RPMI7951 (cell line): ENCODE results near the gene RASEF. TPM values are rescaled to one million over a fixed set of nuclear protein-coding genes. Genes with fewer than 3 reads are reported as not detected.

Experiments
- DNase-seq: peaks from one replicate; pipeline ENCODE4 v3.0.0-alpha.2; 2012; ENCODE audit warnings: low read depth
- total RNA-seq: library from RNA; depleted of rRNA; stranded (reverse); fragments of >200 nt; shearing (Covaris generic); gene quantifications from 2 replicates; pipeline ENCODE4 v1.2.3, GENCODE V29; 2014

The RASEF gene
- total RNA-seq, 1 experiment from 2014 or later, result 1.3 TPM

DNA sequence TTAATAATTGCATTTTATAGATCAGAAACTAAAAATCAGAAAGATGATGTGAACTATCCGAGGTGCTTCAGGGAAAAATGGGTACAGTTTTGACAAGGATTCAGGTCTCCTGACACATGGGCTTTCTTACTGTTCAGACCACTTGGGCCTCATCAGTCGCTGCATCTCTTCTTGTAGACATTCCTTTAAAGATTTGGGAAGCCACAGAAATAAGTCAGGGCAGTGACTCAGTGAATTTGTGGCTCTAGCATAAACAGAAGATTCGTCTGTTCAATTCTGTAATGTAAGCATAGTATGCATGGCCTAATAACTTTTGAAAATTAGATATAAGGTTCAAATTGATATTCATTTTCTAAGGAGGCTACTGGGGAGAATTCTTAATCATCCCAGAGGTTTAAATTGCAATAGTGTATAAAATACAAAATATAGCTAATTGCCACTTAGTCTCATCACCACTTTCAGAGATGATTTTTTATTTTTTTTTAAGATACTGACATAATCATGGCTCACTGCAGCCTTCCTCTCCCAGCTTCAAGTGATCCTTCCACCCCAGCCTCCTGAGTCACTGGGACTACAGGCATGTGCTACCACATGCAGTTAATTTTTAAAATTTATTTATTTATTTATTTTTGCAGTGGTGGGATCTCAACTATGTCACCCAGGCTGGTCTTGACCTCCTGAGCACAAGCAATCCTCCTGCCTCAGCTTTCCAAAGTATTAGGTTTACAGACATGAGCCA, 48.9 kb downstream of the RASEF start:
- peak; percentile 46 for DNase-seq

DNA sequence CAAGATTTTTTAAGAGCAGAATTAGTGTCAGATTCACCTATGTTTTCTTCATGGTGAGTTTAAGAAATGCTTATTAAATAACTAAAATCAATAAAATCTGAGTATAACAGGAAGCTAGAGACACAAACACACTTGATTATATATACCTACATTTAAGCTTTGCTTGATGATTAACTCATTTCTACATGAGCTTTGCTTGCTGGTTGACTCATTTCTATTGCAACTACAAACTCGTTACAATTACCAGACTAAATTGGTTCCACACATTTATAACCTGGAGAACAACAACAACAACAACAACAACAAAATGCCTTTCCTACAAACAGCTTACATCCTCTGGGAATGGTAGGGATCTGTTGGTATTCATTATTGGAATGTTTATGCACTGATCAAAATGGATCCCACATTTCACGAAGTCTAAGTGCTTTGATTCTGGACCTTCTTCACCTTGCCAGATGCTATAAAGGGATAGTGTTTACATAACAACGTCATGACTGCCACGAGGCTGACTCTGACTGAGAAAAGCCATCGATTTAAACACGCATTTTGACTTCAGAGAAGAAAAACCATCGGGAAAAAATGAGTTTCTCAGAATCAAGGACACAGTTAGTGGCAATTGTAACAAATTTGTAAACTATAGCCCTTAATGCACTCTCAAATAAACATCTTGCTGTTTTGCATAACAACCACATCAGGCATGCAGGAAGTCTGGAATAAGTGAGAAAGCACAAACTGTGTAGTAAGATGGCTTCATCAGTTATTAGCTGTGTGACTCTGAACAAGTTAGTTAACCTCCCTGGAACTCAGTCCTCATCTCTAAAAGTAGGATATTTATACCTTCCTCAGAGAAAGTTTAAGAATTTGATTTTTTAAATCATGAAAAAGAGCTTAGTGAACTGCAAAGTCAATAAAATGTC, 49.8 kb downstream of the RASEF start:
- no peak for DNase-seq

DNA sequence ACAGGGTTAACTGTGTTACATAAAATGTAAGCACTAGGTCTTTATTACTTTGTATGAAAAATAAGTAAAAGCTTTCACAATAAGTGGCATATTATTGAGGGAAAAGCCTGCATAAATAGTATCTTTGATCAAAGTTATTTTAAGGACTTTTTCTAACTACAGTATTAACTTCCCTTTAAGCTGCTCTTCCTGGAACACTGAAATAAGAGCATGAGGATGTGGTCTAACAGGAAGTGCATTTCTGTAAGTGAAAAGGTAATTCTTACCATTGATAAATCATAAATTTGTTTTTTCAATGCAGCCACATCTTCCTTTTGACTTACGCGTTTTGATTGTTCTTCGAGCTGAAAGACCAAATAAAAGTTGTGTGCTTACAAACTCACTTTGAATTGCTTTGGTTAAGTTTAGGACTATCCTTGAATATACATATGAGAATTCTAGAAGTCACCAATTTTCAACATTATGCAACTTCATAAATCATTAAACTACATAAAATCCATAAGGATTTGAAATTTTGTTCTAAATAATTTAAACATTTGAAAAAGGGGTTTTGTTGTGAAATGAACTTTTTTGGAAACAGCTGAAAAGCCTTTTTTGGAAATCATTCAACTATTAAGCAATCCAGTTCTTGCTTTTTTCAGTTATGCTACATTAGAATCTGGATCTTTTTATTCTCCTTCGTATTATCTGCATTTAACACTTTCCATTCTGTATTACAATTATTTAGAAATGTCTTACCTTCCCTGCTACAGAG, 50.6 kb downstream of the RASEF start:
- no peak for DNase-seq

DNA sequence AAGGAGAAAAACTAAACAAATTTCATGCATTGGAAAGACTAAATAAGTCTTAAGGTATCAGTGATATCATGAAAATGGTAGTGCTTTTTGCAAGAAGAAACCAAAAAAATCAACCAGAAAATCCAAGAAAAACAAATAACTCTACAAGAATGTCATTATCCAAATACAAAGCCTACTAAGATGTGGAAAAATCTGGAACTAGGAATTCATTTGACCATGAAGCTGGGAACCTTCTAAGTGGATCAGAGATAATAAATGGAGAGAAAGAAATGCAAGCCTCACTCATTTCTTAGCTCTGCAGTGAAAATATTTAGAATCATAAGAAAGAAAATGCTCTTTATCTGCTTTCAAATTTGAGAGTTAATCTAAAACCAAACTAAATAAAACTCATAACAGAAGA, 51.3 kb downstream of the RASEF start:
- no peak for DNase-seq

DNA sequence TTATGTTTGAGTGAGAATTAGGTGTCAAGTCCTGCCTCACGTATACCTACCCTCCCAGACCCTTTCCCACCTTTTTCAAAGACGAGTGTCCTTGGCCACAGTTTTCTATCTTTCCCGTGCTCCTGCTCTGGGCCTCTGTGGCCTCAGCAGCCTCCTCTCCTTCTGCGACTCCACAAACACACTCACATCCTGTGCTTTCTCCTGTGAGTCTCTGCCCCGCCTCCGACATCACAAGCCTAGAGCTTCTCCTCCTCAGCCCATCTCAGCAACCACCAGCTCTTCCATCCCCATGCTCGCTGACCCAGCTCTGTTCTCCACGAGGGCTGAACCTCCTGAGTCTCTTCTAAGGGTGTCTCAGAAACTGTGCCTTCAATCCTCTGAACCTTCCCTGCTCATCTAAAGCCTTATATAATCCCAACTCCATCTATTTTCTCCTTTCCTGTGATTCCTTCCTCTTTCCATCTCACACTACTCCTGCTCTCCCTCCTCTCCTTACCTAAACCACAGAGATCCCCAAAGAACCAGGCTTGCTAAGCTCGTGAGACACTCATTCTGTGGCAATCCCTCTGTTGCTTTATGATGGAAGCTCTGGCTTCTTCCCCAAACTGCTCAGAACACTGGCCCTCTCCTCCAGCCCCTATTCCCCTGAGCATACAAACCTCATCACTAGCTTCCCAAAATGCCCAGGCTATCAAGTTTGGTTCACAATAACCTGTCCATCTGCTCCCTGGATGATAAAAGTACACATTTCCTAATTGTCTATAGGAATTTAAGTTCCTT, 55.2 kb downstream of the RASEF start:
- DNase-seq, result no peak

DNA sequence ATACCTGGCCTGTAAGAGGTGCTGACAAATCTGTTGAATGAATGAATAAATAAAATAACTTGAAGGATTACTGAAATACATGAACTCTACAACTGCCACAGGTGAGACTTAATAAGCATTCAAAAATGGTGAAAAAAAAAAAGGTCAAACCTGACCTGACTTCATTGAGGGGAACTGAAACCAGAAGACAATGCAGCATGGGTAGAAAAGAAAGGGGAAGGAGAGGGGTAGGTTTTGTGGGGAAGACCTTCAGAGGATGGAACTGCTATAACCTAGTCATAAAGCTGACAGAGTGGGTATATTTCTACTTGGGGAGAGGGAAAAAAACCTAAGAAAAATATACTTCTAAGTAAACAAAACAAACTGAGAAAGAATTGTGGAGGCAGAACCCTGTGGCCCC, 56.6 kb downstream of the RASEF start:
- DNase-seq, result no peak

DNA sequence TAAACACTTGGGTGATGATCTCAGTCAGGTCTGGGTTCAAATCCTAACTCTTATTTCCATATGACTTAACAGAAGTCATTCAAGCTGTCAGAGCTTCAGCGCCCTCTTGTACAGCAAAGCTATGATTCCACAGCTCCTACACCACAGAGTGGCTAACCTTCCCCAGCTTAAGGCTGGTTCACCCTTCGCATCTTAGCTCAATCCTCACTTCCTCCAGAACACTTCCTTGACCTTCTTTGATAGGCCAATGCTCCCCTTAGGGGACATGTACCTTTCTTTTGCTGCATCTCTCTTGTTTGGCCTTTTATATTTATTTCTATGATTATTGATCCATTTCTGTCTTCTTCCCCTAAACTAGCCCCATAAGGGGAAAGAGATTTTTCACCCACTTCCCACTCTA, 57.0 kb downstream of the RASEF start:
- DNase-seq, result no peak

DNA sequence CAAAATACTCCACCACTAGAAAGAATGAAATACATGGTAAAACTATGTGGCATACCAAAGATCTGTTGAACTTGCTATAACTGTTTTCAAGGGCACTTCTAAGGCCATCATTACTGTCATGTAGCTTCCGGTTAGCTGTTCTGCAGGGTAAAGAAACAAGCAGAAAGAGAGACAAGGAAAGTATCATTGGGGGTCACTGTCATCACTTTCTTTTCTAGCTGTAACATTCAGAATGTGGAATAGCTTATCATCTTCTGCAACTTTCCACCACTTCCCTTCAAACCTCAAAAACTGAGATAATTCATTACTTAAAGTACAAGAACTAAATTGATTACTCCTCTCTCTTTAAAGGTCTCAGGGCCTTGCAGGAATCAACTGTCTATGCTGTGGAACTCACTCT, 57.6 kb downstream of the RASEF start:
- DNase-seq, result no peak

DNA sequence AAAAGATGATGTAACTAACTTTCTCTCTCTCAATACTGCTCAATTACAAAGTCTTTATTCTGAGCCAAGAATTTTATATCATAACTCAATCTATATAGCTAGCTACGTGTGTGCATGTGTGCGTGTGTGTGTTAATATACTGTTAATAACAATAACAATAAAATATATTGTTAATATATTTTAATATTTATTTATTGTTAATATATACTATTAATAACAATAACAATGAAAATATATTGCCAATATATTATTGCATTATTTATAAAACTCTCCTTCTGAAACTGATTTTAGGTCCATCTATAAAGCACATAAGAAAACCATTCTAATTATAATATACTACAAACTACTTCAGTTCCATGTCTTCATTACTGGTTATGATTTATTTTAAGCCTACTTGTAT, 60.6 kb downstream of the RASEF start:
- no peak for DNase-seq

DNA sequence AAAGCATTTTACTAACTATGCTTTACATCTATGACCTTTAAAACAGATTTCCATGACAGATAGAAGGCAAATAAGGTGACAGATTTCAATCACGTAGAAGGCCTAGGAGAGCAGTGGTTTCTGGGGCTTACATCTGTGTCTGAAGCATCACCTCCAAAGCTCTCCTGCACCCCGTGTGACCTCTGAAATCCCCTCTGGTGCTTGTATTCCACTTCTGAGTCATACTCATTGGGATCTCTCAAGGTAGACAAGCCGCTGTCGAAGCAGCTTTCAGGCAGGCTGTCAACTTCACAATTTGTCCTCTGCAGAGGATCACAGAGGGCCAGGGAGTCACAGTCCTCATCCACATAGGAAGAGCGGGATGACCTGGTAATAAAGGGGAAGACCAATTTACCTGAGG, 62.2 kb downstream of the RASEF start:
- DNase-seq, result no peak

DNA sequence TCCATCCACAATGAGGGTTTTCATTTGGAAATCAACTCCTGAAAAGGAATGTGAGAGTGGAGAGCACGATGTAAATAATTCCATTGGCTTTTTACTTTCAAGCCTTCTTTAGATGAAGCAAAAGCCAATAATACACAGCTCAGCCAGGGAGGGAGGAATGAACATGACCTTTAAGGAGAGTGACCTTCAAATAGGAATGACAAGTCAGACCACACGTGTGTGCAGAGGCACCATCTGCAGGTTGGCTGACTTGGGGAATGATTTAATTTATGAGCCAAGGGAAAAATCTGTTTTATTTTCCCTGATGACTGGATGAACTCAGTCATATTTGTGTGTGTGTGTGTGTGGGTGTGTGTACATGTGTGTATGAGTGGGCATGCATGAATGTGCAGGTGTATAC, 64.5 kb downstream of the RASEF start:
- no peak for DNase-seq

DNA sequence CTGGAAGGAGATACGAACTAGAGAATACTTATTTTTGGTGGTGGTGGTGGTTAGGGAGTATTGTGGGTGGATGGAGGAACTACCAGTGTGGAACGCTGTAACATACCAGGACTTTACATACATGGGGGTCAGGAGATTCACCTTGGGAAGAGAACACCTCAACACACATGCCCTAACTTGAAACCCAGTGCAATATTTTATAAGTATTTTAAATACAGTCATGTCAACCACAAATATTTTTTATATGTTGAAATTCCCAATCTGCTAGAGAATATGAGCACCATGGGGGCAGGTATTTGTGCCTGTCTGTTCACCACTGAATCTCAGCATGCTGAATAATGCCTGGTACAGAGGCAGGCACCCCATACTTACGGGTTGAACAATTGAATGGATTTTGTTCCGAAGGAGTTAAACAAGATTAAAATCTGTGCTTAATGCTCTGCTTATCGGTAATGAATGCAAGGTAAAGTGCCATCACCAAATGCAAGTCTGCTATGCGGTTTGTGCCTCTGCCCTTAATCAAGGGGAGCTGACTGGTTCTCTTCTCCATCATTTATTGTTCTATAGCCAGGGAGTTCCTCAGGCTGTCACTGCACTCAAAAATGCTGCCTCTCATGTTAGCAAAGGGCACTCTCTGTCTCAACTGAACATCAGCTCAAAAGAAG, 65.3 kb downstream of the RASEF start:
- DNase-seq, result no peak

DNA sequence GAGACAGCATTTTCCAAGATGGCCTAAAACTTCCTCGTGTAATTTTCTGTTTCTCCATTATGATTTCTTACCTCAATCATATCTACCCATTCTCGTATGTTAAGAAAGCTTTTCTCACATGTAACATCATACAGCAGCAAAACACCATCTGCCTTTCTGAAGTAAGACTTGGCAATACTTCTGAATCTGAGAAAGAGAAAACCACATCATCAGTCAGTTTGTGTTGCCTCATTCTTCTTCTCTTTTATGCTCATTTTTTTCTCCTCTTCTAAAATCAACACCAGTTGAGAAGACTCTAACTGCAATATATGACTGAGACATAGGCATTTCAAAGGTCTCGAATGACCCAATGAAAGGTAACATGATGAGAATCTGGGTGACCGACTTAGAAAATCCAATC, 66.0 kb downstream of the RASEF start:
- no peak for DNase-seq

DNA sequence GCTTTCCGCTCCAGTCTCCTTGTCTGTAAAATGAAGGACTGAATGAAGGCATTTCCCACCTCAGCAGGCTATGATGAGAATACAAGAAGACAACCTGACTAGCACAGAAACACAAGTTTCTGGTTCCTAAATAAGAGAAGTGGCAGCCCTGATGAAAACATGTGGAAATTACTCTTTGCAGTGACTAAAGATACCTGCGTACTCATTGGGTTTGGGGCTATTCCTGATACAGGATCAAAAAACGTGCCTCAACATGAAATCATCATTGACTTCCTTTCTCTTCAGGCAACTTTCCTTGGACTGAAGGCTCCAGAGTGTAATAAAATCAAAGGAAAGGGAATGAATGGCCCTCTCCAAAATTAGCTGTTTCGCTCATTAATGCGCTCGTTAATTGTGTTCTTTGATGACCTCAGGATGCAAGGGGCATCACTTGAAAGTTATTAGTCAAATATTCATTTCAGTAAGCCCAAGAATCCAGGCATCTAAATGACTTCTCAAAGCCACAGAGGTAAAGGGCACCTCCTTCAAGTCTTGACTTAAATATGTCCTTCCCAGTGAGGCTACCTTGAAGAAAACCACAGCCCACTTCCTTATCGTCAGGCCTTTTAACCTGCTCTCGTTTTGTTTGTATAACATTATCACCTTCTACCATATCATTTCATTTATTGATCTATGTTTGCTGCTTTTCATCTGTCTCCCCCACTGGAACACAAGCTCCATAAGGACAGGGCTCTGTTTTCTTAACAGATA, 68.9 kb downstream of the RASEF start:
- no peak for DNase-seq

DNA sequence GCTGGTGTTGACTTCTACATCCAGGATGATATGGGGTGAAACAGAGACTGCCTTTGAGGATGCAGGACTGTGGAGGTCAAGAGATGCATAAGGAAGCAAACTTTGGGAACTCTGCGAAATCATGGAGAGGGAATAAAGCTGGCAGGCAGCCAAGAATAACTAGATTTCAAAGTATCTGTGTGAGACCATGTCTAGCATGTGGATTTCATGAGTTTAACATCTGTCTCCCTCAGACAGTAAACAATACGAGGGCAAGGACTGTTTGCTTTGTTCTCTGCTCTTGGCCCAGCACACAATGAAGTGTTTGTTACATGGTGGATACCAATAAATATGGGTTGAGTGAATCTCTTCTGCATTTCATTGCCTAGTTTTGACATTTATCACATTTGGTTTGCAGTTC, 71.3 kb downstream of the RASEF start:
- peak; percentile 20 for DNase-seq

DNA sequence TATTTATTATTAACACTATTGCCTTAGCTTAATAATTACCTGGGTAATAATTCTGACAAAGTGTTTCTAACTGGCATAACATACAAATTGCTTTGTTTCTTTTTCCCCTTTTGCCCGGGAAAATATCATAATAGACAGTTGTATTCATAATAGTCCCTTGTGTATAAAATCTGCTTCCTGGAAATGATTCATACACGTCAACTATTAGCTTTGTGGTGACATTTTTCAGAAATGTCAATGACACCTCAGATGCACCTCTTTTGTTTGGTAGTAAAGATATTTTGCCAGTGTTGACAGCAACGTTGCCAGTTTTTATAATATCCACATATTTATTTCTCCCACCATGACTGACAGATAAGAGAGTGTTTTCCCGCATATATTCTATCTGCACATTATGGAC, 73.0 kb downstream of the RASEF start:
- DNase-seq, result no peak

DNA sequence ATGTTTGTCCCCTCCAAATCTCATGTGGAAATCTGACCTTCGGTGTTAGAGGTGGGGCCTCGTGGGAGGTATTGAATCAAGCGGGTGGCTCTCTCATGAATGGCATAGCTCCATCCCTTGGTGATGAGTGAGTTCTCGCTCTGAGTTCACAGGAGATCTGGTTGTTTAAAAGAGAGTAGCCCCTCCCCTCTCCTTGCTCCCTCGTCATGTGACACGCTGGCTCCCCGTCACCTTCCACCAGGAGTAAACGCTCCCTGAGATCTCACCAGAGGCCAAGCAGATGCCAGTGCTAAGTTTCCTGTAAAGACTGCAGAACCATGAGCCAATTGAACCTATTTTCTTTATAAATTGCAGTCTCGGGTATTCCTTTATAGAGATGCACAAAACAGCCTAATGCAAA, 74.5 kb downstream of the RASEF start:
- DNase-seq, result no peak

DNA sequence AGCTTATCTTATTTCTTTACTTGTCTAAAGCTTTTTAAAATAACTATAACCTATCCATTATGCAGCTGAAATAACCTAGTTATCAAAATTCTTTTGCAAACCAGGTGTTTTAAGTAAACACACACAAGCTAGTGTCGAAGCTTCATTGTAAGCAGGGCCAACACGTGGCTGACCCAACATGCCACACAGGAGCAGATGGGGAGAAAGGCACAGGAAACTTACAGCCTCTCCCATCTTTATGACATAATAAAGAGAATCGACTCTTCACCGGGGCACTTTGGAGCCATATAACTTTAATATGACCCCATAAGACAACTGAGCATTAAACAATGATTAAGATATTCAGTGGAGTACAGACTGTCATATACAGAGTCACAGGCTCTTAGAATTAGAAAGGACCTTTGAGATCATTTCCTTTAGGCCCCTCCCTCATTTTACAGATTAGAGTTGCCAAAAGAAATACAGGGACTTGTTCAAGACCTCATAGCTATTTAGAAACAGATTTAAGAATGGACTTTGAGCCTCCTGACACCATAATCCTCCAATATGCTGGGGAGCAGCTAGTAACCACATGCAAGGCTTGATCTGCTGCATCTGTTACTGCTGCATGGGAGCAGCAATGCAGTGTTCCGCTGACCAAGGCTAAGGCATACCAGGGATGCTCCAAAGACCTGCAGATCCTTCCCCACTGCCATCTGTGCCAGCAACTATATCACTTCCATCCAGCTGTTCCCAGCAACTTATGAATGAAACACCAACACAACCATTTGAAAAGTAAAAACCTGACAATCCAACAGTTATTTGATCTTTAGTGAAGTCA, 75.4 kb downstream of the RASEF start:
- DNase-seq, result no peak

DNA sequence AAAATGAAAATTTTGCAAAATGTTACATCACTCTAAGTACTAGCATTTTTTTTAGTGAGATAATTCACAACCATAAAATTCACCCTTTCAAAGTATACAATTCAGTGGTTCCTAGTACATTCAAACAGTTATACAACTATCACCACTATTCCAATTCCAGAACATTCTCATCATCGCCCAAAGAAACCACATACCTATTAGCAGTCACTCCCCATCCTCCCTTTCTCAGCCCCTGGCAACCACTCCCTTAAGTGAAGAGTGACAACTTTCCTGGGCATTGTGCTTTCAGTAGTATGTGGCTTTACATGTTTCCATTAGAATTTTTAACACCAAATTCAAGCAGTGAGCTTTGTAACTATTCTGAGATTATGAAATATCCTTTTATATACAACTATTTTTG, 81.4 kb downstream of the RASEF start:
- no peak for DNase-seq

DNA sequence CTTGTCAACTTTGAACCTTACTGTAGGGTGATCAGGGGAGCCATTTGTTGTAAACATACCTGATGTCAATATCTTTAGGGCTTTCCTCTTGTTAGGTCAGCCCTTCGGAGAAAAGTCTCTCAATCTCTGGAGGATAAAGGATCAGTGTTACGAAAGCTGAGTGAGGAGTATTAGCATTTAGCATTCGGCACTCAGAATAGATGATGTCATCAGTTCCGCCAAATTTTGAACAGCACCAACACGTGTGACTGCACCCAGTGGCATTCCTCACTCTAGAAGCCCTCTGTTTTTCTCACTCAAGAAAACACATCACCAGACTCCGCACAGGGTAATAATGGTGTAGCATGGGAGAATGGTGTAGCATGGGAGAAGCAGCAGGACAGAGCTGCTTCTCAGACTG, 87.8 kb downstream of the RASEF start:
- DNase-seq, result no peak
